ENCODE results near the gene EPAS1.

Gene EPAS1

DNA sequence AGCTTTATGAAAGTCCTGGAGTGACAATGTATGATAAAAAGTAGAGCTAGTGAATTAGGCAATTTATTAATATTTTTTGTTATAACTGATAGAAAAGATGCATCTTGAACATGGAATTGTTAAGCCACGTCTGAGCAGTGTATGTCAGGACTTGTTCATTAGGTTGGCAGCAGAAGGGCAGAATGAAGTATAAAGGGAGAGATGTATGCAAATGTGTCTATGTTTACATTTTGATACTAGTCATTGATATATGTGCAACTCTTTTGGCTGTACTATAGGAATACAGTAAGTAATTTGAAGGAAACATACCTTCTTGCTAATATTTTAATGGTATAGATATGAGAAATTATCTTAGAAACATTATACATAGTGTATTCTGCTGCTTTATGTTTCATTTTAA lies 133.2 kb downstream of the EPAS1 start:
- no peak for DNase-seq (ENCODE audit: extremely low read depth in 1 of 2, low read depth in 1 of 2)

DNA sequence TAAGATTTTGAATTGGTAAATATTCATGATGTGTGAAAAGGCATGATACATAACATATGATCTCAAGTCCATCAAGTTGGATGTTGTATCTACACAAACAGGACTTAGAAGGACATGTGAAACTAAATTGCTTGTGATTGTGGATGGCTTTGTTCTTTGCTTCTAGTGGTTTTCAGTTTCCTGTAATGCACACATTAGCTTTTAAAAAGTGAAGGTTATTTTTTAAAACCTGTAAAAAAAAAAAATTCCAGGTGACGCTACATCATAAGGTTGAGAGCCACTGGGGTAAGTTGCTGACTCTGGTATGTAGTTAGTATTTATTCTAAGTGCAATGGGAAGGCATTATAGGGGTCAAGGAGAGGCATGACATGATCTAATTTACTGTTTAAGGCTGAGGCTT lies 133.8 kb downstream of the EPAS1 start:
- DNase-seq (ENCODE audit: extremely low read depth in 1 of 2, low read depth in 1 of 2), result no peak

DNA sequence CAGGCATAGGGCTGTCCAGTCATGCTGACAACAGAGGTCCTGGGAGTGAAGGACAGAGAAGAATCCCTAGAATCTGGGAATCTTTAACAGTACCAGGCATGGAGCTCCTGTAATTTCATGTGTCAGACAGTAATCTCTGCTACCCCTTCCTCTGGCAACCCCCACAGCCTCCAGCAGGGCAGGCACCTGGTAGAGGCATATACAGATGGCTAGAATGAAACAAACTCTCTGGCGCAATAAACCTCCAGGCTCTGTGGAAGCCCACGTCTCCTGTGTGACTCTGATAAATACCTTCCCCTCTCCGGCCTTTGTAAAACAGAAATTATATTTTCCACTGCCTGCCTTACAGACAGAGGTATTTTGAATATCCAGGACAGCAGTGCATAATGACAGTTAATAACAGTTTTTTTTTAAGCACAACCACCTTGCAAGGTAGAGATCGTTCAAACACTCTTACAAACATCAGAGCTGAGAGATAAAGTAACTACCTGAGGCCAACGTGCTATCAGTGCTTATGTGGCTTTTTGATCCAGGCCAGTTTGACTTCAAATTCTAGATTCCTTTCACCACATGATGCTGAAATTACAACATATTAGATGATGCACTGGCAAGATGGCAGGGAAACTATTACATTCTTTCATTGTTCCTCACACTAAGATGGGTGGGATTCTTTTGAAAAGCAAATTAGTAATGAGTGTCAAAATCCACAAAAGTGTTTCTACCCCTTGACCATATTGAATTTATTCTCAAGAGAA lies 134.5 kb downstream of the EPAS1 start:
- DNase-seq (ENCODE audit: extremely low read depth in 1 of 2, low read depth in 1 of 2), result no peak

DNA sequence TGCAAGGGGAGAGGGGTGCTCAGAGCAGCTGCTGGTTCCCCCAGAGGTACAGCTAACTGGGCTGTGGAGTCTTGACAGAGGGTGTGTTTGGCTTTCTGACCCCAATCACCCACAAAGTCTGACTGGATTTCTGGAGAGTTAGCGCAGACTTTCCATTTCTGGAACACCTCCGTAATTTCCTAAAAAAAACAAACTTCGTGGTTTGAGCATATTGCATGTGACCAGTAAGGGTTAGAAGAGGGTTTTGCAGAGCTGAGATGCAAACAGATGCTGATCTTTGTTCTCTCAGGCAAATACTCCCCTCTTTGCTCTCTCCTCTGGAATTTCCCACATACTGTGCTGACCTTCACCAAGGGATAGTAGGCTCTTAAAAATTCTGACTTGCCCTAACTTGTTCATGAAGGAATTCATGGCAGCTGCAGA lies 137.7 kb downstream of the EPAS1 start:
- DNase-seq (ENCODE audit: extremely low read depth in 1 of 2, low read depth in 1 of 2), result no peak

DNA sequence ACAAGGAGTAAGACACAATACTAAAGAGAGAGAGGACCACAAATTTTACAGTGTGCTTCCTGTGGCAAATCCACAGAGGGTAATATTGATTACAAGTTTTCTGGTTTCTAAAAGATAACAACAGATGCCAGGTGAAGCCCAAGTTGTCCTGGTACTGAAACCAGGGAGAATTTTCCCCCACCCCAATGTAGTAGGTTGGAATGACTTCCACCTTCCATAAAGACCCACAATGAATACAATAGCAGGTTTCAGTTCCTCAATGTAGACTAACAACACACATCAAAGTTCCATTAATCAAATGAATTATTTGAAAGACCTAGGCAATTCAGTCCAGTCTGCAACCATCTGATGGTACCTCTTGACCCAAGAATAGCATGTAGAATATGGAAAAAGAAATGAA lies 138.1 kb downstream of the EPAS1 start:
- no peak for DNase-seq (ENCODE audit: extremely low read depth in 1 of 2, low read depth in 1 of 2)

DNA sequence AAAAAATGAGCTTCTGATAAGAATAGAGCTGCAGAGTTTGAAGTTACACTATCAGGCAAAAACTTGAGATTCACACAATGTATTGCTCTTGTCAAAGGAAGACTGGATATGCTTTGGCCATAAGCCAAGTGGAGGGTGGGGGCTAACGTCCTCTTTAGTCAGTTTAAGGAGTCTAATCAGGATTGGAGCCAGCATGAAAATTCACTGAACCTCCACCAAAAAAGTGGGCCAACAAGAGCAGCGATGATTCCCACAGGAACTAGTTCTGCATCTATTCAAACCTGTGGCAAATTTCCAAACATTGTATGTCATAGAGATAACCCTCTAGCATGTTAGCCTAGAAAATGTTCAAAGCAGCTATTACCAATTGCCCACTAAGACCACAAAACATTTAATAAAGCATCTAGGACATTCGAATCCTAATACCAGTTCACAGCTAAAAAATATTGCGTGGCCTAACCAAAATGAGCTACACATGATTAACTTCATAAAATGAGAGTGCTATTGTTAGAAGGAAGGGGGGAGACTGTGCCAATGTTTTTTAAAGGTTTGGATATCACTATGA lies 138.7 kb downstream of the EPAS1 start:
- DNase-seq (ENCODE audit: extremely low read depth in 1 of 2, low read depth in 1 of 2), result no peak
